SU-DHL-6 (cell line): ENCODE data around the gene FKBP8.

Source experiments
- H2AFZ ChIP-seq: fragments of 200-600 bp; sonication (generic); 2 replicates; pipeline ENCODE4 v1.6.1; 2014; ENCODE audit warnings: low read depth, mild to moderate bottlenecking, moderate library complexity, mixed read lengths, antibody characterized with exemption, low read length; ENCODE audit not compliant: severe bottlenecking
- H3F3A ChIP-seq: fragments of 200-600 bp; shearing (Covaris generic); 2 replicates; pipeline ENCODE4 v1.6.0; 2016; ENCODE audit warnings: antibody characterized with exemption, mild to moderate bottlenecking; ENCODE audit not compliant: insufficient read depth
- H3K27ac ChIP-seq: fragments of 200-600 bp; sonication (generic); 2 replicates; pipeline ENCODE4 v1.5.1; 2016; ENCODE audit warnings: low read depth, mild to moderate bottlenecking, low read length, moderate library complexity, mixed read lengths
- H3K27me3 ChIP-seq: fragments of 200-600 bp; sonication (generic), shearing (Covaris generic); 2 replicates; pipeline ENCODE4 v1.6.0; 2014; ENCODE audit warnings: mild to moderate bottlenecking, low read length
- H3K36me3 ChIP-seq: fragments of 200-600 bp; sonication (generic); 2 replicates; pipeline ENCODE4 v1.6.1; 2014; ENCODE audit warnings: mild to moderate bottlenecking, low read length, mixed read lengths
- H3K4me2 ChIP-seq: fragments of 300-600, 200-600 bp; shearing (Covaris generic), sonication (generic); 2 replicates; pipeline ENCODE4 v1.6.0; 2014; ENCODE audit warnings: low read length, low read depth, mild to moderate bottlenecking; ENCODE audit not compliant: poor library complexity, severe bottlenecking
- H3K4me3 ChIP-seq: fragments of 200-600 bp; sonication (generic); 2 replicates; pipeline ENCODE4 v1.5.1; 2014; ENCODE audit warnings: antibody characterized with exemption, low read length, mild to moderate bottlenecking, mixed read lengths; ENCODE audit not compliant: insufficient read depth, poor library complexity, severe bottlenecking
- H3K79me2 ChIP-seq: fragments of 200-600 bp; sonication (generic); 2 replicates; pipeline ENCODE4 v1.6.1; 2014; ENCODE audit warnings: mild to moderate bottlenecking, low read length, moderate library complexity; ENCODE audit not compliant: insufficient read depth
- H3K9ac ChIP-seq: fragments of 200-600 bp; sonication (generic); 2 replicates; pipeline ENCODE4 v1.7.0; 2014; ENCODE audit warnings: mild to moderate bottlenecking, low read length
- H3K9me2 ChIP-seq: fragments of 200-600 bp; sonication (generic); replicated peaks from 2 replicates; pipeline ENCODE4 v1.6.1; 2014; ENCODE audit warnings: low read length; ENCODE audit not compliant: insufficient read depth
- H3K9me3 ChIP-seq: fragments of 200-600 bp; sonication (generic); 2 replicates; pipeline ENCODE4 v1.6.1; 2014; ENCODE audit warnings: low read length, mixed read lengths; ENCODE audit not compliant: insufficient read depth
- H4K20me1 ChIP-seq: fragments of 200-600 bp; sonication (generic); 2 replicates; pipeline ENCODE4 v1.6.1; 2014; ENCODE audit warnings: low read depth, mild to moderate bottlenecking, antibody characterized with exemption, low read length, moderate library complexity, mixed read lengths
- CTCF ChIP-seq: fragments of 200-600 bp; sonication (generic); IDR thresholded peaks from one replicate; pipeline ENCODE4 v1.5.1; 2017; ENCODE audit warnings: antibody characterized with exemption, mild to moderate bottlenecking, low read length, moderate library complexity; ENCODE audit not compliant: insufficient read depth, poor library complexity, severe bottlenecking
- EZH2phosphoT487 ChIP-seq: fragments of 200-600 bp; sonication (generic), shearing (Covaris generic); conservative IDR thresholded peaks from 2 replicates; pipeline ENCODE4 v1.6.1; 2018; ENCODE audit warnings: mild to moderate bottlenecking, antibody characterized with exemption, low read length, moderate library complexity, mixed read lengths

Gene FKBP8

GRCh38 chr19:18587962-18588610 is 44.7 kb upstream of the FKBP8 start:
- Histone ChIP-seq H3K9me3 (no peaks in the 10 kb centered on the region), H2AFZ (peak overlapping the region; percentile 83)

GRCh38 chr19:18587561-18587960 is 44.2 kb upstream of the FKBP8 start:
- Histone ChIP-seq H3K27me3 (no peaks in the 10 kb centered on the region), H3F3A (peaks cover 11% of the 10 kb centered on the region), H3K27ac (no peak overlapping the region), H3K79me2 (no peaks in the 10 kb centered on the region), H3K36me3 (no peaks in the 10 kb centered on the region), H4K20me1 (no peaks in the 10 kb centered on the region), H3K4me3 (no peak overlapping the region), H2AFZ (no peak overlapping the region), H3K9ac (no peak overlapping the region), H3K9me2 (no peaks in the 10 kb centered on the region), H3K9me3 (no peaks in the 10 kb centered on the region), H3K4me2 (no peak overlapping the region)
- TF ChIP-seq EZH2phosphoT487 (no peak), CTCF (no peak)

More at GRCh38 chr19:18587962-18588610, 44.7 kb upstream of the FKBP8 start:
- peak overlapping the region; percentile 80 for H3K27ac ChIP-seq
- H3K79me2 ChIP-seq: no peaks in the 10 kb centered on the region
- peaks cover 11% of the 10 kb centered on the region for H3F3A ChIP-seq
- TF ChIP-seq EZH2phosphoT487: no peak
- TF ChIP-seq CTCF: no peak
- peak overlapping the region; percentile 69 for H3K9ac ChIP-seq
- no peaks in the 10 kb centered on the region for H4K20me1 ChIP-seq
- H3K27me3 ChIP-seq: no peaks in the 10 kb centered on the region
- H3K9me2 ChIP-seq: no peaks in the 10 kb centered on the region
- H3K4me3 ChIP-seq: peak overlapping the region; percentile 67
- peak overlapping the region; percentile 76 for H3K4me2 ChIP-seq
- H3K36me3 ChIP-seq: no peaks in the 10 kb centered on the region

GRCh38 chr19:18586306-18586705 is 42.9 kb upstream of the FKBP8 start:
- Histone ChIP-seq H3K36me3 (no peaks in the 10 kb centered on the region), H3K4me3 (no peak overlapping the region), H3K9me3 (no peaks in the 10 kb centered on the region), H3K9me2 (no peaks in the 10 kb centered on the region), H3K27ac (no peak overlapping the region), H2AFZ (no peak overlapping the region), H4K20me1 (no peaks in the 10 kb centered on the region), H3K9ac (no peak overlapping the region), H3K79me2 (no peaks in the 10 kb centered on the region), H3K4me2 (no peak overlapping the region), H3K27me3 (no peaks in the 10 kb centered on the region), H3F3A (peaks cover 11% of the 10 kb centered on the region)
- TF ChIP-seq EZH2phosphoT487 (no peak), CTCF (no peak)
